ENCODE measurements around the gene ARMC5. TPM values are rescaled to one million over a fixed set of nuclear protein-coding genes. Genes with fewer than 3 reads are reported as not detected.

Gene ARMC5
- total and polyA plus RNA-seq, 9 of the 15 experiments (the other 6 are each of a cell fraction or from before 2014, with no cell fraction given), result 0.11 to 13.5 (median 2.1) TPM

DNA sequence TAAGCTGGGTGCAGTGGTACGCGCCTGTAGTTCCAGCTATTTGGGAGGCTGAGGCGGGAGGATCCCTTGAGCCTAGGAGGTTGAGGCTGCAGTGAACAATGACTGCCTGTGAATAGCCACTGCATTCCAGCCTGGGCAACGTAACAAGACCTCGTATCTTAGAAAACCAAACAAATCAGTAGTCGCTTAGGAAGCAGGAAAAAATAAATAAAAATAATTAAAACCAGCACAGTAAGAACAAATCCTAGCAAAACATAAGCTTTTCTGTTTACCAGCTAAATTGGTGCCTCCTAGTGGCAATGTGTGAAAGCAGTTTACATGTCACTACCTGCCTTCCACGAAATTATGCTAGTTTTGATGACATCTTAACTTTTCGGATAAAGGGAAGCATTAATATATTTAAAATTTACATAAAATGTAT lies 1.3 kb downstream of the ARMC5 start (continued):
- TF ChIP-seq, protein P1, sequence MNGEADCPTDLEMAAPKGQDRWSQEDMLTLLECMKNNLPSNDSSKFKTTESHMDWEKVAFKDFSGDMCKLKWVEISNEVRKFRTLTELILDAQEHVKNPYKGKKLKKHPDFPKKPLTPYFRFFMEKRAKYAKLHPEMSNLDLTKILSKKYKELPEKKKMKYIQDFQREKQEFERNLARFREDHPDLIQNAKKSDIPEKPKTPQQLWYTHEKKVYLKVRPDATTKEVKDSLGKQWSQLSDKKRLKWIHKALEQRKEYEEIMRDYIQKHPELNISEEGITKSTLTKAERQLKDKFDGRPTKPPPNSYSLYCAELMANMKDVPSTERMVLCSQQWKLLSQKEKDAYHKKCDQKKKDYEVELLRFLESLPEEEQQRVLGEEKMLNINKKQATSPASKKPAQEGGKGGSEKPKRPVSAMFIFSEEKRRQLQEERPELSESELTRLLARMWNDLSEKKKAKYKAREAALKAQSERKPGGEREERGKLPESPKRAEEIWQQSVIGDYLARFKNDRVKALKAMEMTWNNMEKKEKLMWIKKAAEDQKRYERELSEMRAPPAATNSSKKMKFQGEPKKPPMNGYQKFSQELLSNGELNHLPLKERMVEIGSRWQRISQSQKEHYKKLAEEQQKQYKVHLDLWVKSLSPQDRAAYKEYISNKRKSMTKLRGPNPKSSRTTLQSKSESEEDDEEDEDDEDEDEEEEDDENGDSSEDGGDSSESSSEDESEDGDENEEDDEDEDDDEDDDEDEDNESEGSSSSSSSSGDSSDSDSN (IDR thresholded peaks at IDR 0.05; ENCODE audit: borderline replicate concordance in 1 of 2, low read depth in 2 of 2, low read length in 2 of 2), result no peak
- TF ChIP-seq, protein P2, sequence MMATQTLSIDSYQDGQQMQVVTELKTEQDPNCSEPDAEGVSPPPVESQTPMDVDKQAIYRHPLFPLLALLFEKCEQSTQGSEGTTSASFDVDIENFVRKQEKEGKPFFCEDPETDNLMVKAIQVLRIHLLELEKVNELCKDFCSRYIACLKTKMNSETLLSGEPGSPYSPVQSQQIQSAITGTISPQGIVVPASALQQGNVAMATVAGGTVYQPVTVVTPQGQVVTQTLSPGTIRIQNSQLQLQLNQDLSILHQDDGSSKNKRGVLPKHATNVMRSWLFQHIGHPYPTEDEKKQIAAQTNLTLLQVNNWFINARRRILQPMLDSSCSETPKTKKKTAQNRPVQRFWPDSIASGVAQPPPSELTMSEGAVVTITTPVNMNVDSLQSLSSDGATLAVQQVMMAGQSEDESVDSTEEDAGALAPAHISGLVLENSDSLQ (IDR thresholded peaks at IDR 0.05), result no peak
- TF ChIP-seq ERF (CRISPR knock-in tag; IDR thresholded peaks at IDR 0.05) (no peak), KDM2B (CRISPR knock-in tag; IDR thresholded peaks at IDR 0.05) (no peak), NCOA2 (IDR thresholded peaks at IDR 0.05; ENCODE audit: partially characterized antibody in 2 of 2) (no peak), FOXK2 (conservative IDR thresholded peaks at IDR 0.05 in 1 of 2, IDR thresholded peaks at IDR 0.05 in 1 of 2; ENCODE audit: low read depth in 2 of 2) (peak in 1 of 2 experiments; percentile 57; a peak in 1 of 4 replicates), CEBPG (CRISPR knock-in tag; IDR thresholded peaks at IDR 0.05) (no peak), CEBPG (tag; conservative IDR thresholded peaks at IDR 0.05 in 1 of 2, IDR thresholded peaks at IDR 0.05 in 1 of 2) (no peak), PTTG1 (tag; IDR thresholded peaks at IDR 0.05; ENCODE audit: low read depth) (no peak), CREM (IDR thresholded peaks at IDR 0.05; ENCODE audit: low read depth) (0 out of 2 replicates have a peak, but pooled peaks have one; percentile 25), SNIP1 (IDR thresholded peaks at IDR 0.05; ENCODE audit: low read depth) (no peak), NRF1 (conservative IDR thresholded peaks at IDR 0.05 in 1 of 2, IDR thresholded peaks at IDR 0.05 in 1 of 2) (no peak), MYC (IDR thresholded peaks at IDR 0.05; ENCODE audit: low read depth, low read length) (0 out of 2 replicates have a peak, but pooled peaks have one; percentile 17), MYC (CRISPR knock-in tag; IDR thresholded peaks at IDR 0.05; ENCODE audit: borderline replicate concordance, low read depth) (no peak), SP1 (CRISPR knock-in tag; IDR thresholded peaks at IDR 0.05) (no peak)
- TF ChIP-seq, protein P3, sequence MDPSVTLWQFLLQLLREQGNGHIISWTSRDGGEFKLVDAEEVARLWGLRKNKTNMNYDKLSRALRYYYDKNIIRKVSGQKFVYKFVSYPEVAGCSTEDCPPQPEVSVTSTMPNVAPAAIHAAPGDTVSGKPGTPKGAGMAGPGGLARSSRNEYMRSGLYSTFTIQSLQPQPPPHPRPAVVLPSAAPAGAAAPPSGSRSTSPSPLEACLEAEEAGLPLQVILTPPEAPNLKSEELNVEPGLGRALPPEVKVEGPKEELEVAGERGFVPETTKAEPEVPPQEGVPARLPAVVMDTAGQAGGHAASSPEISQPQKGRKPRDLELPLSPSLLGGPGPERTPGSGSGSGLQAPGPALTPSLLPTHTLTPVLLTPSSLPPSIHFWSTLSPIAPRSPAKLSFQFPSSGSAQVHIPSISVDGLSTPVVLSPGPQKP (CRISPR knock-in tag; IDR thresholded peaks at IDR 0.05), result no peak
- TF ChIP-seq, protein P4, sequence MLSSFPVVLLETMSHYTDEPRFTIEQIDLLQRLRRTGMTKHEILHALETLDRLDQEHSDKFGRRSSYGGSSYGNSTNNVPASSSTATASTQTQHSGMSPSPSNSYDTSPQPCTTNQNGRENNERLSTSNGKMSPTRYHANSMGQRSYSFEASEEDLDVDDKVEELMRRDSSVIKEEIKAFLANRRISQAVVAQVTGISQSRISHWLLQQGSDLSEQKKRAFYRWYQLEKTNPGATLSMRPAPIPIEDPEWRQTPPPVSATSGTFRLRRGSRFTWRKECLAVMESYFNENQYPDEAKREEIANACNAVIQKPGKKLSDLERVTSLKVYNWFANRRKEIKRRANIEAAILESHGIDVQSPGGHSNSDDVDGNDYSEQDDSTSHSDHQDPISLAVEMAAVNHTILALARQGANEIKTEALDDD (IDR thresholded peaks at IDR 0.05), result 0 out of 2 replicates have a peak, but pooled peaks have one; percentile 41
- TF ChIP-seq, protein P5, sequence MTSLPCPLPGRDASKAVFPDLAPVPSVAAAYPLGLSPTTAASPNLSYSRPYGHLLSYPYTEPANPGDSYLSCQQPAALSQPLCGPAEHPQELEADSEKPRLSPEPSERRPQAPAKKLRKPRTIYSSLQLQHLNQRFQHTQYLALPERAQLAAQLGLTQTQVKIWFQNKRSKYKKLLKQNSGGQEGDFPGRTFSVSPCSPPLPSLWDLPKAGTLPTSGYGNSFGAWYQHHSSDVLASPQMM (CRISPR knock-in tag; IDR thresholded peaks at IDR 0.05), result no peak
